ENCODE measurements around the gene RAB9A. TPM values are rescaled to one million over a fixed set of nuclear protein-coding genes. Genes with fewer than 3 reads are reported as not detected.

RAB9A gene
- total RNA-seq, 1 experiment from 2014 or later, result 26.3 TPM

- no peak for TF ChIP-seq CTCF (IDR thresholded peaks at IDR 0.05)
Measured at GRCh38 chrX:13748486-13748885, 59.6 kb downstream of the RAB9A start (continued).

DNA sequence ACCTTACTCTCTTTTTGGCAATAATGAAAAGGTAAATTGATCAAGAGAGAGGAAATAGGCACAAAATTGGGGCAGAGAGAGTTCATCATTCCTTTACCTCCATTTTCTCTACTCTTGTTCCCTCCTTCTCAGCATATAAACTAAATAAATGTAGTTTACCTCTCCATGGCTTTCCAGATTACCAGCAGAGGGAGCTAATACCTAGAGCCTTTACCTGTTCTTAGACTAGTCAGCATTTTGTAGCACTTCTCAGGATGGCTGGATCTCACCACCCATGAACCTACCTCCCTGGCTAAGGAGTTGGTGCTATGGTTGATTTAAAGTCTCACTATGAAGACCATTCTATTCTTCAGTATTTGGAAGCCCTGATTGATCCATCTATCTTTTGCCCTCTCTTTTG, 61.3 kb downstream of the RAB9A start:
- no peaks in the 10 kb centered on the region for H3K4me1 Mint-ChIP-seq
- no peak for DNase-seq (ENCODE audit: low spot score)
- no peak overlapping the region for H3K4me3 Mint-ChIP-seq
- POLR2A ChIA-PET, result interaction anchor here (1.2 kb wide), 1 partner anchor 16 kb away, joined by 3 read pairs; the partner anchor contains the start of genes OFD1 and TRAPPC2
- H3K9me3 Mint-ChIP-seq, result no peaks in the 10 kb centered on the region
- no peaks in the 10 kb centered on the region for H3K27me3 Mint-ChIP-seq (ENCODE audit: low read depth)
- CTCF ChIA-PET, result interaction anchor here (0.8 to 1.5 kb wide), 8 partner anchors 12 to 282 kb away, joined by 3 to 7 read pairs (median 4); partner anchors contain the start of genes OFD1 and TRAPPC2
- ATAC-seq, result peak; percentile 74
- peaks cover 34% of the 10 kb centered on the region for H3K36me3 Mint-ChIP-seq
- no peak overlapping the region for H3K27ac Mint-ChIP-seq
- TF ChIP-seq, protein P1, sequence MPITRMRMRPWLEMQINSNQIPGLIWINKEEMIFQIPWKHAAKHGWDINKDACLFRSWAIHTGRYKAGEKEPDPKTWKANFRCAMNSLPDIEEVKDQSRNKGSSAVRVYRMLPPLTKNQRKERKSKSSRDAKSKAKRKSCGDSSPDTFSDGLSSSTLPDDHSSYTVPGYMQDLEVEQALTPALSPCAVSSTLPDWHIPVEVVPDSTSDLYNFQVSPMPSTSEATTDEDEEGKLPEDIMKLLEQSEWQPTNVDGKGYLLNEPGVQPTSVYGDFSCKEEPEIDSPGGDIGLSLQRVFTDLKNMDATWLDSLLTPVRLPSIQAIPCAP (CRISPR knock-in tag; IDR thresholded peaks at IDR 0.05), result no peak
- TF ChIP-seq NR3C1 (CRISPR knock-in tag; conservative IDR thresholded peaks at IDR 0.05; ENCODE audit: low read depth) (no peak), SP1 (CRISPR knock-in tag; conservative IDR thresholded peaks at IDR 0.05) (no peak)
- TF ChIP-seq, protein P2, sequence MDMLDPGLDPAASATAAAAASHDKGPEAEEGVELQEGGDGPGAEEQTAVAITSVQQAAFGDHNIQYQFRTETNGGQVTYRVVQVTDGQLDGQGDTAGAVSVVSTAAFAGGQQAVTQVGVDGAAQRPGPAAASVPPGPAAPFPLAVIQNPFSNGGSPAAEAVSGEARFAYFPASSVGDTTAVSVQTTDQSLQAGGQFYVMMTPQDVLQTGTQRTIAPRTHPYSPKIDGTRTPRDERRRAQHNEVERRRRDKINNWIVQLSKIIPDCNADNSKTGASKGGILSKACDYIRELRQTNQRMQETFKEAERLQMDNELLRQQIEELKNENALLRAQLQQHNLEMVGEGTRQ (CRISPR knock-in tag; IDR thresholded peaks at IDR 0.05), result no peak

DNA sequence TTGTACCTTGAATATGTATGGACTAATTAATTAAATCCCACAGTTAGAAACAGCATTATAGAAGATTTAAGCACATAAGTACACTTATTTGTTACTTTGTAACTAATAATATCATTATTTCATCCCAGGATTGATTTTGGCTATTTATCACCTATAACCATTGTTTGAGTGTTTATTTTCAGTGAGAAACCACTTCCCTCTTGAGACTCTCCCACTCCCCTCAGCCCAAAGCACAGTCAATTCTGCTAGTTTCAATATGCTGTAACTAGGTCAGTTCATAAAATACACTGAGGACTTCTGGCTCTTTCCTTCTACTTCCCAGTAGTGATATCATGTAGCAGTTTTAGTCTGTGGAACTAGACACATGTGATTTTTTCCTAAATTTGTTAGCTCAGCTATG, 61.9 kb downstream of the RAB9A start:
- ATAC-seq, result no peak
- ChIA-PET CTCF (interaction anchor here (0.8 to 1.5 kb wide), 8 partner anchors 11 to 281 kb away, joined by 3 to 7 read pairs (median 4); partner anchors contain the start of genes OFD1 and TRAPPC2), POLR2A (no interaction called here)
- H3K4me1 Mint-ChIP-seq, result 0 out of 2 replicates have a peak, but pooled peaks cover 4% of the 10 kb centered on the region
- no peaks in the 10 kb centered on the region for H3K27me3 Mint-ChIP-seq (ENCODE audit: low read depth)
- DNase-seq (ENCODE audit: low spot score), result no peak
- peaks cover 28% of the 10 kb centered on the region for H3K36me3 Mint-ChIP-seq
- no peak overlapping the region for H3K4me3 Mint-ChIP-seq
- TF ChIP-seq, protein P3, sequence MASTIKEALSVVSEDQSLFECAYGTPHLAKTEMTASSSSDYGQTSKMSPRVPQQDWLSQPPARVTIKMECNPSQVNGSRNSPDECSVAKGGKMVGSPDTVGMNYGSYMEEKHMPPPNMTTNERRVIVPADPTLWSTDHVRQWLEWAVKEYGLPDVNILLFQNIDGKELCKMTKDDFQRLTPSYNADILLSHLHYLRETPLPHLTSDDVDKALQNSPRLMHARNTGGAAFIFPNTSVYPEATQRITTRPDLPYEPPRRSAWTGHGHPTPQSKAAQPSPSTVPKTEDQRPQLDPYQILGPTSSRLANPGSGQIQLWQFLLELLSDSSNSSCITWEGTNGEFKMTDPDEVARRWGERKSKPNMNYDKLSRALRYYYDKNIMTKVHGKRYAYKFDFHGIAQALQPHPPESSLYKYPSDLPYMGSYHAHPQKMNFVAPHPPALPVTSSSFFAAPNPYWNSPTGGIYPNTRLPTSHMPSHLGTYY (CRISPR knock-in tag; IDR thresholded peaks at IDR 0.05), result no peak
- TF ChIP-seq MLX (CRISPR knock-in tag; IDR thresholded peaks at IDR 0.05) (no peak), SMAD3 (CRISPR knock-in tag; IDR thresholded peaks at IDR 0.05; ENCODE audit: borderline replicate concordance) (no peak), CBFB (CRISPR knock-in tag; IDR thresholded peaks at IDR 0.05; ENCODE audit: low read depth) (no peak), FOXJ3 (CRISPR knock-in tag; IDR thresholded peaks at IDR 0.05; ENCODE audit: borderline replicate concordance) (no peak), ZNF232 (CRISPR knock-in tag; IDR thresholded peaks at IDR 0.05) (no peak), ZNF425 (CRISPR knock-in tag; conservative IDR thresholded peaks at IDR 0.05) (no peak), NFE2L1 (CRISPR knock-in tag; IDR thresholded peaks at IDR 0.05) (no peak), ZNF219 (CRISPR knock-in tag; IDR thresholded peaks at IDR 0.05; ENCODE audit: borderline replicate concordance) (no peak)
- TF ChIP-seq, protein P4, sequence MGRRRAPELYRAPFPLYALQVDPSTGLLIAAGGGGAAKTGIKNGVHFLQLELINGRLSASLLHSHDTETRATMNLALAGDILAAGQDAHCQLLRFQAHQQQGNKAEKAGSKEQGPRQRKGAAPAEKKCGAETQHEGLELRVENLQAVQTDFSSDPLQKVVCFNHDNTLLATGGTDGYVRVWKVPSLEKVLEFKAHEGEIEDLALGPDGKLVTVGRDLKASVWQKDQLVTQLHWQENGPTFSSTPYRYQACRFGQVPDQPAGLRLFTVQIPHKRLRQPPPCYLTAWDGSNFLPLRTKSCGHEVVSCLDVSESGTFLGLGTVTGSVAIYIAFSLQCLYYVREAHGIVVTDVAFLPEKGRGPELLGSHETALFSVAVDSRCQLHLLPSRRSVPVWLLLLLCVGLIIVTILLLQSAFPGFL (CRISPR knock-in tag; IDR thresholded peaks at IDR 0.05; ENCODE audit: borderline replicate concordance), result no peak
- TF ChIP-seq, protein P1 (CRISPR knock-in tag; IDR thresholded peaks at IDR 0.05), result no peak
- TF ChIP-seq, protein P5, sequence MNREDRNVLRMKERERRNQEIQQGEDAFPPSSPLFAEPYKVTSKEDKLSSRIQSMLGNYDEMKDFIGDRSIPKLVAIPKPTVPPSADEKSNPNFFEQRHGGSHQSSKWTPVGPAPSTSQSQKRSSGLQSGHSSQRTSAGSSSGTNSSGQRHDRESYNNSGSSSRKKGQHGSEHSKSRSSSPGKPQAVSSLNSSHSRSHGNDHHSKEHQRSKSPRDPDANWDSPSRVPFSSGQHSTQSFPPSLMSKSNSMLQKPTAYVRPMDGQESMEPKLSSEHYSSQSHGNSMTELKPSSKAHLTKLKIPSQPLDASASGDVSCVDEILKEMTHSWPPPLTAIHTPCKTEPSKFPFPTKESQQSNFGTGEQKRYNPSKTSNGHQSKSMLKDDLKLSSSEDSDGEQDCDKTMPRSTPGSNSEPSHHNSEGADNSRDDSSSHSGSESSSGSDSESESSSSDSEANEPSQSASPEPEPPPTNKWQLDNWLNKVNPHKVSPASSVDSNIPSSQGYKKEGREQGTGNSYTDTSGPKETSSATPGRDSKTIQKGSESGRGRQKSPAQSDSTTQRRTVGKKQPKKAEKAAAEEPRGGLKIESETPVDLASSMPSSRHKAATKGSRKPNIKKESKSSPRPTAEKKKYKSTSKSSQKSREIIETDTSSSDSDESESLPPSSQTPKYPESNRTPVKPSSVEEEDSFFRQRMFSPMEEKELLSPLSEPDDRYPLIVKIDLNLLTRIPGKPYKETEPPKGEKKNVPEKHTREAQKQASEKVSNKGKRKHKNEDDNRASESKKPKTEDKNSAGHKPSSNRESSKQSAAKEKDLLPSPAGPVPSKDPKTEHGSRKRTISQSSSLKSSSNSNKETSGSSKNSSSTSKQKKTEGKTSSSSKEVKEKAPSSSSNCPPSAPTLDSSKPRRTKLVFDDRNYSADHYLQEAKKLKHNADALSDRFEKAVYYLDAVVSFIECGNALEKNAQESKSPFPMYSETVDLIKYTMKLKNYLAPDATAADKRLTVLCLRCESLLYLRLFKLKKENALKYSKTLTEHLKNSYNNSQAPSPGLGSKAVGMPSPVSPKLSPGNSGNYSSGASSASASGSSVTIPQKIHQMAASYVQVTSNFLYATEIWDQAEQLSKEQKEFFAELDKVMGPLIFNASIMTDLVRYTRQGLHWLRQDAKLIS (CRISPR knock-in tag; IDR thresholded peaks at IDR 0.05; ENCODE audit: borderline replicate concordance), result no peak
- H3K27ac Mint-ChIP-seq, result no peak overlapping the region
- no peaks in the 10 kb centered on the region for H3K9me3 Mint-ChIP-seq
